Endodermal cell (in vitro differentiated cells): ENCODE results near the gene ZBTB49. TPM values are rescaled to one million over a fixed set of nuclear protein-coding genes. Genes with fewer than 3 reads are reported as not detected.
"Not testable (repeated sequence)": the region's sequence is repeated elsewhere in the genome, so short reads cannot be mapped to it uniquely, and the experiment has no call there.

Source experiments
- DNase-seq: peaks from one replicate; pipeline ENCODE4 v3.0.0-alpha.2; 2017
- H3K27ac ChIP-seq: 2 replicates; pipeline ENCODE4 v1.5.1; 2013; ENCODE audit warnings: mild to moderate bottlenecking, low read depth, low read length, moderate library complexity
- H3K27me3 ChIP-seq: 2 replicates; pipeline ENCODE4 v1.6.1; 2013; ENCODE audit warnings: mild to moderate bottlenecking, low read length, moderate library complexity; ENCODE audit not compliant: insufficient read depth, control insufficient read depth, poor library complexity, severe bottlenecking
- H3K36me3 ChIP-seq: 2 replicates; pipeline ENCODE4 v1.7.0; 2013; ENCODE audit warnings: mild to moderate bottlenecking, low read length, moderate library complexity; ENCODE audit not compliant: control insufficient read depth, insufficient read depth
- H3K4me1 ChIP-seq: one replicate; pipeline ENCODE4 v1.7.0; 2013; ENCODE audit warnings: low read length; ENCODE audit not compliant: control insufficient read depth, insufficient read depth
- H3K4me3 ChIP-seq: 2 replicates; pipeline ENCODE4 v1.5.1; 2013; ENCODE audit warnings: mild to moderate bottlenecking, low read length, moderate library complexity
- H3K9ac ChIP-seq: 2 replicates; pipeline ENCODE4 v1.6.1; 2013; ENCODE audit warnings: mild to moderate bottlenecking, low read length, moderate library complexity; ENCODE audit not compliant: poor library complexity, severe bottlenecking; ENCODE audit errors: extremely low read depth
- H3K9me3 ChIP-seq: 2 replicates; pipeline ENCODE4 v1.6.1; 2013; ENCODE audit warnings: mild to moderate bottlenecking, low read length, moderate library complexity; ENCODE audit not compliant: control insufficient read depth
- H3K27ac Mint-ChIP-seq: 2 replicates; pipeline ENCODE4 v1.8.0; 2020; ENCODE audit warnings: mixed read lengths
- H3K27me3 Mint-ChIP-seq: 2 replicates; pipeline ENCODE4 v1.8.0; 2021; ENCODE audit warnings: mild to moderate bottlenecking, mixed read lengths; ENCODE audit not compliant: insufficient read depth
- H3K36me3 Mint-ChIP-seq: 2 replicates; pipeline ENCODE4 v1.8.0; 2020; ENCODE audit warnings: low read depth, mixed read lengths
- H3K4me1 Mint-ChIP-seq: 2 replicates; pipeline ENCODE4 v1.8.0; 2020; ENCODE audit warnings: mixed read lengths
- H3K4me3 Mint-ChIP-seq: 2 replicates; pipeline ENCODE4 v1.8.0; 2020; ENCODE audit warnings: mild to moderate bottlenecking, moderate library complexity, mixed read lengths
- H3K9me3 Mint-ChIP-seq: 2 replicates; pipeline ENCODE4 v1.8.0; 2020; ENCODE audit warnings: mild to moderate bottlenecking, mixed read lengths
- WGBS, 2 experiments: methylation state at CpG; one replicate each; pipeline versions ENCODE4 v1.1.5 to v1.1.7; 2013; ENCODE audit warnings: missing lambda C conversion rate in 2 of 2, mixed read lengths in 1 of 2; ENCODE audit not compliant: insufficient coverage in 1 of 2, insufficient read length in 1 of 2; 5-methylcytosine and 5-hydroxymethylcytosine counted together
- total RNA-seq, 2 donors: library from RNA; stranded (reverse); fragmentation: NEBNext Ultra II Directional in 1 of 2; extraction: Animal tissue kit (Norgen Biotek cat#: 25700) in 1 of 2; gene quantifications; 2 replicates in 1 of 2; 3 replicates in 1 of 2; pipeline ENCODE4 v1.2.1, GENCODE V29; 2021
- TF ChIP-seq, protein P1 (sequence below): fragments of 200-600 bp; sonication (generic); conservative IDR thresholded peaks from 2 replicates; pipeline ENCODE4 v1.5.0; 2021; ENCODE audit warnings: antibody characterized with exemption, mild to moderate bottlenecking

Gene ZBTB49
- total RNA-seq, 2 donors from 2014 or later: 5.9 to 8.0 TPM

DNA sequence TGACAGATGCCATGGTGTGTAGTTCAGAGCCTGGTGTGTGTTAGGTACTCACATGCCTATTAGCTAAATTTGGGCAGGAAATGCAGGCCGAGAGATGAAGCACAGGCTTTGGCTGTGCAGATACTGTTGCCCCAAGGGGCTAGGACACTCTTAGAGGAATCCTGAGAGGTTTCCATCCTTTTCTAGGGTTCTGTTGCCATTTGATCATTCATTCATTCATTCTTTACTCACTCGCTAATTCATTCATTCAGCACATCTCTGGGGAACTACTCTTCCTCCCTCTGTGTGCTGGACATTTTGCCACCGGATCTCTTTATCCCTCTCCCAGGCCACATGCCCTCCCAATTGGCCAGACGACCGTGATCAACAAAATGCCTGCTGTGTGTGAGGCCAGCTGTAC, 53.0 kb downstream of the ZBTB49 start:
- Mint-ChIP-seq H3K27me3 (peaks cover 3% of the 10 kb centered on the region), H3K27ac (no peak overlapping the region), H3K36me3 (no peaks in the 10 kb centered on the region), H3K4me3 (no peak overlapping the region), H3K4me1 (peaks cover 21% of the 10 kb centered on the region), H3K9me3 (no peaks in the 10 kb centered on the region)
- Histone ChIP-seq H3K36me3 (no peaks in the 10 kb centered on the region), H3K4me1 (no peaks in the 10 kb centered on the region), H3K27ac (no peak overlapping the region), H3K9me3 (no peaks in the 10 kb centered on the region), H3K9ac (no peak overlapping the region), H3K27me3 (no peaks in the 10 kb centered on the region), H3K4me3 (no peak overlapping the region)
- TF ChIP-seq, protein P1, sequence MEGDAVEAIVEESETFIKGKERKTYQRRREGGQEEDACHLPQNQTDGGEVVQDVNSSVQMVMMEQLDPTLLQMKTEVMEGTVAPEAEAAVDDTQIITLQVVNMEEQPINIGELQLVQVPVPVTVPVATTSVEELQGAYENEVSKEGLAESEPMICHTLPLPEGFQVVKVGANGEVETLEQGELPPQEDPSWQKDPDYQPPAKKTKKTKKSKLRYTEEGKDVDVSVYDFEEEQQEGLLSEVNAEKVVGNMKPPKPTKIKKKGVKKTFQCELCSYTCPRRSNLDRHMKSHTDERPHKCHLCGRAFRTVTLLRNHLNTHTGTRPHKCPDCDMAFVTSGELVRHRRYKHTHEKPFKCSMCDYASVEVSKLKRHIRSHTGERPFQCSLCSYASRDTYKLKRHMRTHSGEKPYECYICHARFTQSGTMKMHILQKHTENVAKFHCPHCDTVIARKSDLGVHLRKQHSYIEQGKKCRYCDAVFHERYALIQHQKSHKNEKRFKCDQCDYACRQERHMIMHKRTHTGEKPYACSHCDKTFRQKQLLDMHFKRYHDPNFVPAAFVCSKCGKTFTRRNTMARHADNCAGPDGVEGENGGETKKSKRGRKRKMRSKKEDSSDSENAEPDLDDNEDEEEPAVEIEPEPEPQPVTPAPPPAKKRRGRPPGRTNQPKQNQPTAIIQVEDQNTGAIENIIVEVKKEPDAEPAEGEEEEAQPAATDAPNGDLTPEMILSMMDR: no peak
- 84 to 90% methylated on average over 2 to 5 of the region's 5 CpGs for WGBS, 2 experiments
- no peak for DNase-seq

GRCh38 chr4:4344915-4345527, 55.0 kb downstream of the ZBTB49 start:
- no peak overlapping the region for H3K4me3 ChIP-seq
- no peak for DNase-seq
- Mint-ChIP-seq H3K27ac (no peak overlapping the region), H3K4me1 (peaks cover 14% of the 10 kb centered on the region), H3K4me3 (no peak overlapping the region), H3K9me3 (peaks cover 11% of the 10 kb centered on the region), H3K36me3 (no peaks in the 10 kb centered on the region), H3K27me3 (peaks cover 2% of the 10 kb centered on the region)
- no peak overlapping the region for H3K27ac ChIP-seq
- TF ChIP-seq, protein P1: no peak
- 93 to 94% methylated on average over 13 to 14 of the region's 14 CpGs for WGBS, 2 experiments
- no peaks in the 10 kb centered on the region for H3K36me3 ChIP-seq
- H3K27me3 ChIP-seq: no peaks in the 10 kb centered on the region
- no peaks in the 10 kb centered on the region for H3K4me1 ChIP-seq
- no peaks in the 10 kb centered on the region for H3K9me3 ChIP-seq
- H3K9ac ChIP-seq: no peak overlapping the region

DNA sequence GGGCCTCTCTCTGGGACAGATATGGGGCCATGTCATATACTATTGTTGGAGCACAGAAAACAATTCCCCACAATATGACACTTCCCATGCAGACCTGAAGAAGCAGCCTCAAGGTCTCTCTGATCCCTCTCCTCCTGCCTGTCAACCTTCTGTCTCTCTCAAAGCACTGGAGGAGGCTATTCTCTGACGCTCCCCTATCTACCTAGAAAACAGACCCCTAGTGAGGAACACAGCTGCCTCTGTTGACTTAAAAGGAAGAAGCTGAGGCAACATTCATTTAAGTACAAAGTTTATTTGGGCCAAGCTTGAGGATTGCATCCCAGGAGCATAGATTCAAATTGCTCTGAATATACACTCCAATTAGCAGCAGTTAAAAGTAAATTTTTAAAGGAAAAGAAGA, 57.5 kb downstream of the ZBTB49 start:
- Mint-ChIP-seq H3K36me3 (no peaks in the 10 kb centered on the region), H3K27ac (peak overlapping the region; percentile 36), H3K9me3 (peaks cover 11% of the 10 kb centered on the region), H3K4me1 (peaks cover 14% of the 10 kb centered on the region), H3K27me3 (peaks cover 4% of the 10 kb centered on the region), H3K4me3 (no peak overlapping the region)
- TF ChIP-seq, protein P1: no peak
- Histone ChIP-seq H3K9ac (no peak overlapping the region), H3K9me3 (no peaks in the 10 kb centered on the region), H3K4me1 (no peaks in the 10 kb centered on the region), H3K36me3 (no peaks in the 10 kb centered on the region), H3K4me3 (no peak overlapping the region), H3K27ac (no peak overlapping the region), H3K27me3 (no peaks in the 10 kb centered on the region)
- WGBS, 2 experiments: 6% methylated on average over 1 of the region's 1 CpG; no CpG with 5 or more reads in 1 of the 2 experiments
- DNase-seq: no peak

DNA sequence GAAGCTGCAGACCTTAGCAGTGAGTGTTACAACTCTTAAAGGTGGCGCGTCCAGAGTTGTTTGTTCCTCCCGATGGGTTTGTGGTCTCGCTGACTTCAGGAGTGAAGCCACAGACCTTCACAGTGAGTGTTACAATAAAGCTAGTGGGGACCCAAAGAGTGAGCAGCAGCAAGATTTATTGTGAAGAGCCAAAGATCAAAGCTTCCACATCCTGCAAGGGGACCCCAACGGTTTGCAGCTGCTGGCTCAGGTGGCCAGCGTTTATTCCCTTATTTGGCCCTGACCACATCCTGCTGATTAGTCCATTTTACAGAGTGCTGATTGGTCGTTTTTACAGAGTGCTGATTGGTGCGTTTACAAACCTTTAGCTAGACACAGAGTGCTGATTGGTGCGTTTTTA, 58.5 kb downstream of the ZBTB49 start:
- not testable (repeated sequence) for H3K4me1 ChIP-seq, H3K27me3 Mint-ChIP-seq

More for the DNA sequence above, 58.5 kb downstream of the ZBTB49 start:
- WGBS, 2 experiments: 82 to 83% methylated on average over 7 to 8 of the region's 9 CpGs
- Mint-ChIP-seq H3K9me3 (peaks cover 11% of the 10 kb centered on the region), H3K4me1 (peaks cover 14% of the 10 kb centered on the region)
- not testable (repeated sequence) for H3K36me3 ChIP-seq, H3K4me3 ChIP-seq, H3K9me3 ChIP-seq, H3K27ac ChIP-seq, H3K4me3 Mint-ChIP-seq, DNase-seq, H3K27me3 ChIP-seq, H3K36me3 Mint-ChIP-seq, H3K9ac ChIP-seq, H3K27ac Mint-ChIP-seq
